Naive B cell (primary cell): ENCODE measurements around the gene SULT2B1. TPM values are rescaled to one million over a fixed set of nuclear protein-coding genes. Genes with fewer than 3 reads are reported as not detected.
A peak's percentile ranks its signal among the peaks of the same experiment; 100 is the strongest.
"Not testable (repeated sequence)": the region's sequence is repeated elsewhere in the genome, so short reads cannot be mapped to it uniquely, and the experiment has no call there.

Experiments
- ATAC-seq, 2 donors: fragments of 150-1000 bp; cut with Tn5 transposase; 2 replicates each; pipeline ENCODE4 v1.10.0; 2021; ENCODE audit warnings: low read depth in 2 of 2, mild to moderate bottlenecking in 2 of 2, moderate library complexity in 2 of 2
- DNase-seq: peaks from one replicate; pipeline ENCODE4 v3.0.0; 2022
- H3K27ac Mint-ChIP-seq, 6 donors: one replicate each; pipeline ENCODE4 v1.8.0; 2020 to 2022; ENCODE audit warnings: mild to moderate bottlenecking in 6 of 6, mixed read lengths in 6 of 6, moderate library complexity in 5 of 6, inconsistent platforms in 2 of 6
- H3K27me3 Mint-ChIP-seq, 3 donors: one replicate each; pipeline ENCODE4 v1.8.0; 2021 to 2022; ENCODE audit warnings: mixed read lengths in 3 of 3, mild to moderate bottlenecking in 1 of 3
- H3K36me3 Mint-ChIP-seq, 2 donors: one replicate each; pipeline ENCODE4 v1.8.0; 2020 to 2022; ENCODE audit warnings: mixed read lengths in 2 of 2, inconsistent platforms in 1 of 2, mild to moderate bottlenecking in 1 of 2
- H3K4me1 Mint-ChIP-seq, 3 donors: one replicate each; pipeline ENCODE4 v1.8.0; 2020 to 2022; ENCODE audit warnings: mixed read lengths in 3 of 3, inconsistent platforms in 1 of 3, mild to moderate bottlenecking in 1 of 3, moderate library complexity in 1 of 3
- H3K4me3 Mint-ChIP-seq, 8 donors: one replicate each; pipeline ENCODE4 v1.8.0; 2020 to 2022; ENCODE audit warnings: mild to moderate bottlenecking in 8 of 8, mixed read lengths in 8 of 8, moderate library complexity in 8 of 8, inconsistent platforms in 2 of 8
- H3K9me3 Mint-ChIP-seq, 7 donors: one replicate each; pipeline ENCODE4 v1.8.0; 2020 to 2022; ENCODE audit warnings: mixed read lengths in 7 of 7, mild to moderate bottlenecking in 5 of 7, inconsistent platforms in 2 of 7, moderate library complexity in 1 of 7
- polyA plus RNA-seq, 6 donors: library from polyadenylated mRNA; unstranded; fragments of 300-500 nt; fragmentation: Illumina TruSeq; gene quantifications; one replicate each; pipeline ENCODE4 v1.2.3, GENCODE V29; 2021; ENCODE audit warnings: low read depth in 6 of 6

Gene SULT2B1
- polyA plus RNA-seq, 6 donors from 2014 or later: not detected

DNA sequence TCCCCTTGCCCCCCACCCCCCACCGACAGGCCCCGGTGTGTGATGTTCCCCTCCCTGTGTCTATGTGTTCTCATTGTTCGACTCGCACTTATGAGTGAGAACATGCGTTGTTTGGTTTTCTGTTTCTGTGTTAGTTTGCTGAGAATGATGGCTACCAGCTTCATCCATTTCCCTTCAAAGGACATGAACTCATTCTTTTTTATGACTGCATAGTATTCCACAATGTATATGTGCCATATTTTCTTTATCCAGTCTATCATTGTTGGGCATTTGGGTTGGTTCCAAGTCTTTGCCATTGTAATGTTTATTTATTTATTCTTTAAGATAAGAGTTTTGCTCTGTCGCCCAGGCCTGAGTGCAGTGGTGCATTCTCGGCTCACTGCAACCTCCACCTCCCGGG lies 13.9 kb upstream of the SULT2B1 start:
- H3K4me1 Mint-ChIP-seq, H3K27ac Mint-ChIP-seq: not testable (repeated sequence)

GRCh38 chr19:48539503-48540096 lies 12.4 kb upstream of the SULT2B1 start:
- ATAC-seq (no peak), DNase-seq (no peak)
- H3K4me3 Mint-ChIP-seq: no peak overlapping the region
- H3K4me1 Mint-ChIP-seq: no peaks in the 10 kb centered on the region
- H3K9me3 Mint-ChIP-seq: peaks cover 0 to 2% (median 0%) of the 10 kb centered on the region in 7 donors
- H3K27me3 Mint-ChIP-seq: no peaks in the 10 kb centered on the region
- no peaks in the 10 kb centered on the region for H3K36me3 Mint-ChIP-seq
- peak overlapping the region in 1 of 6 donors; percentile 81 for H3K27ac Mint-ChIP-seq

More for the DNA sequence above, 13.9 kb upstream of the SULT2B1 start:
- not testable (repeated sequence) for ATAC-seq, DNase-seq, H3K4me3 Mint-ChIP-seq, H3K36me3 Mint-ChIP-seq, H3K27me3 Mint-ChIP-seq, H3K9me3 Mint-ChIP-seq

GRCh38 chr19:48540110-48540509 lies 11.9 kb upstream of the SULT2B1 start:
- Mint-ChIP-seq H3K27ac (no peak overlapping the region), H3K4me1 (no peaks in the 10 kb centered on the region), H3K4me3 (no peak overlapping the region), H3K27me3 (no peaks in the 10 kb centered on the region), H3K9me3 (peaks cover 0 to 2% (median 0%) of the 10 kb centered on the region in 7 donors), H3K36me3 (no peaks in the 10 kb centered on the region)
- ATAC-seq (no peak), DNase-seq (no peak)

DNA sequence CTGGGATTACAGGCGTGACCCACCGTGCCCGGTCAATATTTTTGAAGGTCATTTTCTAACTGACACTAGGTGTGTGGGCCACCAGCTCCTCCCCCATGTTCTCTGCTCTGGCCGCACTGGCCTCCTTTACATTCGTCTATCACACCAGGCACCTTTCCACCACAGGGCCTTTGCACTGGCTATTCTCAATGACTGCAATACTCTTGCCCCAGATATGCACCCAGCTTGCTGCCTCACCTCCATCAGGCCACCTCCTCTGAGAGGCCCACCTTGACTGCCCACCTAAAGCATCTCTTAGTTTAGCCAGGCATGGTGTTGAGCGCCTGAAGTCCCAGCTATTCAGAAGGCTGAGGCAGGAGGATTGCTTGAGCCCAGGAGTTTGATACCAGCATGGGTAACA lies 10.2 kb upstream of the SULT2B1 start:
- Mint-ChIP-seq H3K4me3 (no peak overlapping the region), H3K36me3 (no peaks in the 10 kb centered on the region), H3K27ac (peak overlapping the region in 1 of 6 donors; percentile 24), H3K4me1 (no peaks in the 10 kb centered on the region), H3K27me3 (no peaks in the 10 kb centered on the region), H3K9me3 (peaks cover 0 to 2% (median 0%) of the 10 kb centered on the region in 7 donors)
- ATAC-seq: no peak
- DNase-seq: no peak

DNA sequence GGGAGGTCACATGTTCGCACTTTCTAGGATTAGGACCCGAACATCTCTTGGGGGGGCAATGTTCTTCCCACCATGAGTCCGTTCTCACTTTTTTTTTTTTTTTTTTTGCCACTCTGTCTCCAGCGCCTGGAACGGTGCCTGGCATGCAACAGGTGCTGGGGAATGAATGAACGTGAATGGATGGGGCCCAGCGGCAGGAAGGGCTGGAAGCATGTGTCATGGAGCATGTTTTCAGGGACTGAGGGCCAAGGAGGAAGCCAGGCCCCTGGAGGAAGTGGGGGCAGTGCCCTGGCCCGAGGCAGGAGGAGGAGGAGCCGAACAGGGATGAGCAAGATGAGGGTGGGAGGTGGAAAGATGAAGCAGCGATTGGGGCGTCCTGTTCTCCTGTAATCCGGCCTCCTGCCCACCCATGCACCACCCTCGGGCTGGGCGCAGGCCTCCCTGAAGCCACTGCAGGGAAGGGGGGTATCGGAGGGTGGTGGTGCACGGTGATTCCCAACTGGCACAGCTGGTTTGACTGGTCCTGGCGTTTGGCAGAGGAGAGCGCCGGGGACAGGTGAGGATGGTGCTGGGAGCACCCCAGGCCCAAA lies 8.8 kb upstream of the SULT2B1 start:
- no peaks in the 10 kb centered on the region for H3K27me3 Mint-ChIP-seq
- peaks cover 0 to 2% (median 0%) of the 10 kb centered on the region in 7 donors for H3K9me3 Mint-ChIP-seq
- ATAC-seq (no peak), DNase-seq (no peak)
- no peaks in the 10 kb centered on the region for H3K36me3 Mint-ChIP-seq
- H3K27ac Mint-ChIP-seq: peak overlapping the region in 1 of 6 donors; percentile 54
- no peak overlapping the region for H3K4me3 Mint-ChIP-seq
- no peaks in the 10 kb centered on the region for H3K4me1 Mint-ChIP-seq

- H3K4me3 Mint-ChIP-seq: no peak overlapping the region
- ATAC-seq: no peak
- DNase-seq: no peak
- H3K9me3 Mint-ChIP-seq: peaks cover 0 to 2% (median 0%) of the 10 kb centered on the region in 7 donors
- no peaks in the 10 kb centered on the region for H3K36me3 Mint-ChIP-seq
- H3K4me1 Mint-ChIP-seq: no peaks in the 10 kb centered on the region
- H3K27ac Mint-ChIP-seq: no peak overlapping the region
- H3K27me3 Mint-ChIP-seq: no peaks in the 10 kb centered on the region
Measured at GRCh38 chr19:48544856-48545750, 6.9 kb upstream of the SULT2B1 start.

DNA sequence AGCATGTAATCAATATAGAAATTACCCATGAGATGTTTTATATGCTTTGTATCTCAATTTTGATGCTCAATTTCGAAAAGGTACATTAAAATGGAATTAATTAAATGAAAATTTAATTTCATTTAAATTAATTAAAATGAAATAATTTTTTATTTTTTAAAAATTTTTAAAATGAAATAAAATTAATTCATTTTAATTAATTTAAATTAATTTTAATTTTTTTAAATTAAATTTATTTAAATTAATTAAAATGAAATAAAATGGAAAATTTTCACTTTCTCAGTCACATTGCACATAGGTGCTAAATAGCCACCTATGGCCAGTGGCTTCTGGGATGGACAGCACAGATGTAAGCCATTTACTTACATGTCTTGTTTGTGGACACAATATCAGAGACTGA lies 4.2 kb upstream of the SULT2B1 start:
- Mint-ChIP-seq H3K27ac (no peak overlapping the region), H3K36me3 (no peaks in the 10 kb centered on the region), H3K27me3 (peaks cover 6 to 9% (median 8%) of the 10 kb centered on the region in 3 donors), H3K4me1 (no peaks in the 10 kb centered on the region), H3K9me3 (peaks cover 0 to 2% (median 0%) of the 10 kb centered on the region in 7 donors), H3K4me3 (no peak overlapping the region)
- ATAC-seq (no peak), DNase-seq (no peak)

DNA sequence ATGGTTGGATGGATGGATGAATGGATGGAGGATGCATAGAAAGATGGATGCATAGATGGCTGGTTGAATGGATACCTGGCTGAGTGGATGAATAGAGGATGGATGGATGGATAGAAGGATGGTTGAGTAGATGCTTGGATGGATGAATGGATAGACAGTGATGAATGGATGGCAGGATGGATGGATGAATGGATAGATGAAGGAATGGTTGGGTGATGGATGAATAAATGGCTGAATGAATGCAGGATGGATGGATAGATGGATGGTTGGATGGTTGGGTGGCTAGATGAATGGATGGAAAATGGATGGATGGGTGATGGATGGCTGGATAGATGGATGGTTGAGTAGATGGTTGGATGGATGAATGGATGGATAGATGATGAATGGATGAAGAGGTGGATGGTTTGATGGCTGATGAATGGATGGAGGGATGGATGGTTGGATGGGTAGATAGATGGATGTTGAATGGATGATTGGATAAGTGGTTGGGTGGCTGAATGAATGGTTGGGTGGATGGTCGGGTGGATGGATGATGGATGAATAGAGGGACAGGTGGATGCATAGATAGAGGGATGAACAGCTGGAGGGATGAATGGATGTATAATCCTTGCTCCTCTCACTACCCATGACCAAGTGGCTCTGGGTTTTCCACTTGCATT lies 3.6 kb upstream of the SULT2B1 start:
- Mint-ChIP-seq H3K27ac (no peak overlapping the region), H3K36me3 (no peaks in the 10 kb centered on the region), H3K27me3 (peaks cover 6 to 9% (median 8%) of the 10 kb centered on the region in 3 donors), H3K9me3 (no peaks in the 10 kb centered on the region), H3K4me1 (no peaks in the 10 kb centered on the region), H3K4me3 (no peak overlapping the region)
- no peak for ATAC-seq
- DNase-seq: no peak

DNA sequence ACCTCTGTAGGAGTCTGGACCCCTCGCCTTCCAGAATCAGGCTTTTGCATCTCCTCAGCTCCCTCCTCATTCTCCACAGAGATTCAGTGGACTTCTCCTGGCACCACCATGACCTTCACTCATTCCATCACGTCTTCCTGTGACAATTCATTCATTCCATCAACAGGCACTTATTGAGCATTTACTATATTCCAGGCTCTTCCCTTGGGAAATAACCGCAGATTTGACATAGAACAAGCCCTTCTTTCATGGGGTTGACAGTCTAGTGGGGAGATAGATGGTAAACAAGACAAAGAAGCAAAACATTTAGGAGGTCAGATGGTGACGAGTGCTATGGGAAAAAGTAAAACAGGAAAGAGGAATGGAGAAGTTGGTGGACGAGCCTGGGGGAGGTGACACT lies 2.6 kb upstream of the SULT2B1 start:
- Mint-ChIP-seq H3K27ac (no peak overlapping the region), H3K27me3 (peaks cover 6 to 16% (median 13%) of the 10 kb centered on the region in 3 donors), H3K4me3 (no peak overlapping the region), H3K36me3 (no peaks in the 10 kb centered on the region), H3K9me3 (no peaks in the 10 kb centered on the region), H3K4me1 (no peaks in the 10 kb centered on the region)
- ATAC-seq (no peak), DNase-seq (no peak)

- H3K36me3 Mint-ChIP-seq: no peaks in the 10 kb centered on the region
- peaks cover 6 to 38% (median 36%) of the 10 kb centered on the region in 3 donors for H3K27me3 Mint-ChIP-seq
Measured at GRCh38 chr19:48552406-48553322, 692 bp downstream of the SULT2B1 start.

GRCh38 chr19:48553676-48554384 lies 1.9 kb downstream of the SULT2B1 start:
- H3K36me3 Mint-ChIP-seq: no peaks in the 10 kb centered on the region
- H3K4me3 Mint-ChIP-seq: no peak overlapping the region
- DNase-seq (no peak), ATAC-seq (no peak)
- peaks cover 9 to 49% (median 45%) of the 10 kb centered on the region in 3 donors for H3K27me3 Mint-ChIP-seq
- H3K9me3 Mint-ChIP-seq: no peaks in the 10 kb centered on the region
- H3K4me1 Mint-ChIP-seq: no peaks in the 10 kb centered on the region
- H3K27ac Mint-ChIP-seq: no peak overlapping the region

More at GRCh38 chr19:48552406-48553322, 692 bp downstream of the SULT2B1 start:
- no peaks in the 10 kb centered on the region for H3K4me1 Mint-ChIP-seq
- no peak for DNase-seq
- no peak overlapping the region for H3K4me3 Mint-ChIP-seq
- no peaks in the 10 kb centered on the region for H3K9me3 Mint-ChIP-seq
- H3K27ac Mint-ChIP-seq: no peak overlapping the region
- ATAC-seq: no peak

- H3K27me3 Mint-ChIP-seq: peaks cover 9 to 54% (median 51%) of the 10 kb centered on the region in 3 donors
- H3K9me3 Mint-ChIP-seq: no peaks in the 10 kb centered on the region
- H3K36me3 Mint-ChIP-seq: no peaks in the 10 kb centered on the region
- no peaks in the 10 kb centered on the region for H3K4me1 Mint-ChIP-seq
- peak overlapping the region in 1 of 6 donors; percentile 19 for H3K27ac Mint-ChIP-seq
- DNase-seq (no peak), ATAC-seq (no peak)
- no peak overlapping the region for H3K4me3 Mint-ChIP-seq
Measured at GRCh38 chr19:48554385-48555091, 2.6 kb downstream of the SULT2B1 start.
